ENCODE data around the gene TMPRSS4. TPM values are rescaled to one million over a fixed set of nuclear protein-coding genes. Genes with fewer than 3 reads are reported as not detected.

The TMPRSS4 gene
- total RNA-seq, 3 donors from 2014 or later (not counting 1 experiment from before 2014, with no cell fraction given): not detected

DNA sequence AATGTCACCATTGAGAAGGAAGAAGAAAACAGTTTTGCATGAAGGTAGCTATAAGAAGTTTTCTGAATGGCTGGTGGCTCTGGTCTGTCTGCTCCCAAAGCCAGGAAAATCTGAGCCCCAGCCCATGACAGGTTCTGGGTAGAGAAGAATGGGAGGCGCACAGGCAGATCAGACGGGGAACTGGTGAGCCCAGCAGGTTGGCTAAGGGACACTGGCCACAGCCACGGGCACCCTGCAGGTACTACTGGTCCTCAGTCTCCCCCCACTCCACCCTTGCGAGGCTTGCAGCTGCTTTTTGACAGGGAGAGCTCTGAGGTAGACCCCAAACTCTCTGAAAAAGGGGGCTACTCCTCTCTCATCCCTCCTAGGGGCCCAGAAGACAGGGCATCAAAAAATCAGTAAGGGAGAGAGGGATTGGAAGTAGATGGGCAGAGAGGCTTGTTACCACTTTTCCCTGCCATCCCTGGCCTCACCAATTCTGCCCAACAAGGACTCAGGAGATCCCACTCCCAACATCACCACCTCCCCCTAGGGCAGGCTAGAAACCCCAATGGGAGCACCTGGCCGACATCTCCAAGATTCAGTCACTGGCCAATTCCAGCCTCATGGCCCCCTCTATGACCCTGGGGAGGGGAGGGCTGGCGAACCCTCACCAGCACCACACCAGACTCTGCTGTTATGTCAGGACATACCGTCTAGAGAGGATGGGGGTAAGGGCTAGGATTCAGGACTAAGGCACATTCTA, 58.3 kb downstream of the TMPRSS4 start:
- Histone ChIP-seq H3K27ac (ENCODE audit: low read length) (no peak overlapping the region), H3K4me1 (ENCODE audit: control insufficient read depth, insufficient read depth, low read length) (no peaks in the 10 kb centered on the region), H3K27me3 (ENCODE audit: control insufficient read depth, insufficient read depth, low read length) (no peaks in the 10 kb centered on the region), H3K36me3 (ENCODE audit: control insufficient read depth, insufficient read depth, low read length) (no peaks in the 10 kb centered on the region), H3K4me3 (ENCODE audit: low read length) (no peak overlapping the region), H3K9me3 (ENCODE audit: control insufficient read depth, insufficient read depth, low read length) (no peaks in the 10 kb centered on the region)
- H3K9me3 Mint-ChIP-seq: no peaks in the 10 kb centered on the region
- ATAC-seq (no peak), DNase-seq (no peak)
- H3K27ac Mint-ChIP-seq: no peak overlapping the region
- no peak overlapping the region for H3K4me3 Mint-ChIP-seq
- 81% methylated on average over 5 of the region's 7 CpGs for WGBS (ENCODE audit: insufficient coverage)
- H3K36me3 Mint-ChIP-seq: no peaks in the 10 kb centered on the region
- TF ChIP-seq, protein P1, sequence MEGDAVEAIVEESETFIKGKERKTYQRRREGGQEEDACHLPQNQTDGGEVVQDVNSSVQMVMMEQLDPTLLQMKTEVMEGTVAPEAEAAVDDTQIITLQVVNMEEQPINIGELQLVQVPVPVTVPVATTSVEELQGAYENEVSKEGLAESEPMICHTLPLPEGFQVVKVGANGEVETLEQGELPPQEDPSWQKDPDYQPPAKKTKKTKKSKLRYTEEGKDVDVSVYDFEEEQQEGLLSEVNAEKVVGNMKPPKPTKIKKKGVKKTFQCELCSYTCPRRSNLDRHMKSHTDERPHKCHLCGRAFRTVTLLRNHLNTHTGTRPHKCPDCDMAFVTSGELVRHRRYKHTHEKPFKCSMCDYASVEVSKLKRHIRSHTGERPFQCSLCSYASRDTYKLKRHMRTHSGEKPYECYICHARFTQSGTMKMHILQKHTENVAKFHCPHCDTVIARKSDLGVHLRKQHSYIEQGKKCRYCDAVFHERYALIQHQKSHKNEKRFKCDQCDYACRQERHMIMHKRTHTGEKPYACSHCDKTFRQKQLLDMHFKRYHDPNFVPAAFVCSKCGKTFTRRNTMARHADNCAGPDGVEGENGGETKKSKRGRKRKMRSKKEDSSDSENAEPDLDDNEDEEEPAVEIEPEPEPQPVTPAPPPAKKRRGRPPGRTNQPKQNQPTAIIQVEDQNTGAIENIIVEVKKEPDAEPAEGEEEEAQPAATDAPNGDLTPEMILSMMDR (IDR thresholded peaks at IDR 0.05): no peak
- H3K27me3 Mint-ChIP-seq (ENCODE audit: low read depth in 2 of 2): peaks cover 9 to 20% of the 10 kb centered on the region in 2 donors
- intact Hi-C loops (cut with micrococcal nuclease): no loop called here
- H3K4me1 Mint-ChIP-seq: no peaks in the 10 kb centered on the region

GRCh38 chr11:118135796-118136165, 58.9 kb downstream of the TMPRSS4 start:
- H3K4me1 ChIP-seq (ENCODE audit: control insufficient read depth, insufficient read depth, low read length): no peaks in the 10 kb centered on the region
- no peaks in the 10 kb centered on the region for H3K36me3 ChIP-seq (ENCODE audit: control insufficient read depth, insufficient read depth, low read length)
- 79% methylated on average over 4 of the region's 5 CpGs for WGBS (ENCODE audit: insufficient coverage)
- Mint-ChIP-seq H3K27ac (no peak overlapping the region), H3K4me3 (no peak overlapping the region), H3K9me3 (no peaks in the 10 kb centered on the region), H3K27me3 (ENCODE audit: low read depth in 2 of 2) (peaks cover 13 to 25% of the 10 kb centered on the region in 2 donors), H3K36me3 (no peaks in the 10 kb centered on the region), H3K4me1 (no peaks in the 10 kb centered on the region)
- ATAC-seq (no peak), DNase-seq (no peak)
- no peak overlapping the region for H3K4me3 ChIP-seq (ENCODE audit: low read length)
- H3K9me3 ChIP-seq (ENCODE audit: control insufficient read depth, insufficient read depth, low read length): no peaks in the 10 kb centered on the region
- no peak overlapping the region for H3K27ac ChIP-seq (ENCODE audit: low read length)
- TF ChIP-seq, protein P1 (IDR thresholded peaks at IDR 0.05): no peak
- no peaks in the 10 kb centered on the region for H3K27me3 ChIP-seq (ENCODE audit: control insufficient read depth, insufficient read depth, low read length)
- intact Hi-C loops (cut with micrococcal nuclease): no loop called here

DNA sequence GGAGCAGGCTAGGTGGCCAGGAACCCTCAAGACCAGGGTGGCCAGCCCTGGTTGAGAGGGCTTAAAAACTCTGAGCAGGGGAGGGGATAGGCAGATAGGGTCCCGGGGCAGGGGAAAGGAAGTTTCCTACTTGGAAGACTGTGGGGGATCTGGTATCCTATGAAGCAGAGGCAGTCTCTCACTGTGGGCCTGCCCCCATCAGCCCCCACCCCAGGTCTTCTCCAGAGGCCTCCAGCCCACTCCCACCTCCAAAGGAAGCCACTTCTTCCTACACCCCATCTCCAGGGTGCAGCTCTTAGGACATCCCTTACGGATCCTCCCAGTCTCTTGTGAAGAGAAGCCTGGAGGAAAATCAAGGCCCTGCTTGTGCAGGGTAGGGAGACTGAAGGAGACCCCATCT, 59.5 kb downstream of the TMPRSS4 start:
- no peak overlapping the region for H3K27ac Mint-ChIP-seq
- no peaks in the 10 kb centered on the region for H3K27me3 ChIP-seq (ENCODE audit: control insufficient read depth, insufficient read depth, low read length)
- DNase-seq: no peak
- H3K27me3 Mint-ChIP-seq (ENCODE audit: low read depth in 2 of 2): peaks cover 12 to 28% of the 10 kb centered on the region in 2 donors
- intact Hi-C loops (cut with micrococcal nuclease): no loop called here
- H3K4me1 ChIP-seq (ENCODE audit: control insufficient read depth, insufficient read depth, low read length): no peaks in the 10 kb centered on the region
- no peaks in the 10 kb centered on the region for H3K9me3 ChIP-seq (ENCODE audit: control insufficient read depth, insufficient read depth, low read length)
- no peak for ATAC-seq
- H3K36me3 Mint-ChIP-seq: no peaks in the 10 kb centered on the region
- H3K4me3 Mint-ChIP-seq: no peak overlapping the region
- 93% methylated on average over 2 of the region's 2 CpGs for WGBS (ENCODE audit: insufficient coverage)
- TF ChIP-seq, protein P1 (IDR thresholded peaks at IDR 0.05): no peak
- no peak overlapping the region for H3K27ac ChIP-seq (ENCODE audit: low read length)
- no peak overlapping the region for H3K4me3 ChIP-seq (ENCODE audit: low read length)
- H3K4me1 Mint-ChIP-seq: no peaks in the 10 kb centered on the region
- H3K9me3 Mint-ChIP-seq: no peaks in the 10 kb centered on the region
- no peaks in the 10 kb centered on the region for H3K36me3 ChIP-seq (ENCODE audit: control insufficient read depth, insufficient read depth, low read length)

- no peak overlapping the region for H3K27ac Mint-ChIP-seq
- Histone ChIP-seq H3K4me3 (ENCODE audit: low read length) (no peak overlapping the region), H3K36me3 (ENCODE audit: control insufficient read depth, insufficient read depth, low read length) (no peaks in the 10 kb centered on the region), H3K27me3 (ENCODE audit: control insufficient read depth, insufficient read depth, low read length) (no peaks in the 10 kb centered on the region), H3K9me3 (ENCODE audit: control insufficient read depth, insufficient read depth, low read length) (no peaks in the 10 kb centered on the region), H3K4me1 (ENCODE audit: control insufficient read depth, insufficient read depth, low read length) (no peaks in the 10 kb centered on the region), H3K27ac (ENCODE audit: low read length) (no peak overlapping the region)
- no peak for DNase-seq
- 84% methylated on average over 10 of the region's 10 CpGs for WGBS (ENCODE audit: insufficient coverage)
- H3K4me3 Mint-ChIP-seq: no peak overlapping the region
- H3K4me1 Mint-ChIP-seq: no peaks in the 10 kb centered on the region
- peaks cover 11 to 32% of the 10 kb centered on the region in 2 donors for H3K27me3 Mint-ChIP-seq (ENCODE audit: low read depth in 2 of 2)
- intact Hi-C loops (cut with micrococcal nuclease): no loop called here
- TF ChIP-seq, protein P1 (IDR thresholded peaks at IDR 0.05): no peak
- no peaks in the 10 kb centered on the region for H3K36me3 Mint-ChIP-seq
- H3K9me3 Mint-ChIP-seq: no peaks in the 10 kb centered on the region
- ATAC-seq: no peak
Measured at GRCh38 chr11:118136801-118137200, 59.9 kb downstream of the TMPRSS4 start.

Data from natural killer cell (primary cell).